Natural killer cell (primary cell): ENCODE results near the gene APBA1. TPM values are rescaled to one million over a fixed set of nuclear protein-coding genes. Genes with fewer than 3 reads are reported as not detected.

Source experiments
- ATAC-seq, 3 donors: fragments of 150-1000 bp in 2 of 3; fragments of 200-7000 bp in 1 of 3; cut with Tn5 transposase; 1 replicate in 1 of 3; 2 replicates in 2 of 3; pipeline ENCODE4 v1.10.0; 2021; ENCODE audit warnings: mild to moderate bottlenecking in 2 of 3, moderate library complexity in 2 of 3
- DNase-seq, 2 donors: peaks; one replicate each; pipeline versions ENCODE4 v3.0.0 to v3.0.0-alpha.2; 2013 to 2021; ENCODE audit warnings: mixed read lengths in 1 of 2
- H3K27ac ChIP-seq: one replicate; pipeline ENCODE4 v1.5.1; 2013; ENCODE audit warnings: mild to moderate bottlenecking, low read length
- H3K27me3 ChIP-seq: one replicate; pipeline ENCODE4 v1.6.1; 2013; ENCODE audit warnings: low read length; ENCODE audit not compliant: control insufficient read depth, insufficient read depth
- H3K36me3 ChIP-seq: one replicate; pipeline ENCODE4 v1.6.1; 2013; ENCODE audit warnings: low read length; ENCODE audit not compliant: control insufficient read depth, insufficient read depth
- H3K4me1 ChIP-seq: one replicate; pipeline ENCODE4 v1.6.1; 2013; ENCODE audit warnings: low read length; ENCODE audit not compliant: control insufficient read depth, insufficient read depth
- H3K4me3 ChIP-seq: one replicate; pipeline ENCODE4 v1.5.1; 2013; ENCODE audit warnings: low read length
- H3K9me3 ChIP-seq: one replicate; pipeline ENCODE4 v1.6.1; 2013; ENCODE audit warnings: low read length; ENCODE audit not compliant: control insufficient read depth, insufficient read depth
- H3K27ac Mint-ChIP-seq, 2 donors: one replicate each; pipeline ENCODE4 v1.8.0; 2022; ENCODE audit warnings: mild to moderate bottlenecking in 2 of 2, mixed read lengths in 2 of 2, moderate library complexity in 1 of 2
- H3K27me3 Mint-ChIP-seq, 2 donors: one replicate each; pipeline ENCODE4 v1.8.0; 2022; ENCODE audit warnings: low read depth in 2 of 2, mixed read lengths in 2 of 2
- H3K36me3 Mint-ChIP-seq: one replicate; pipeline ENCODE4 v1.8.0; 2022; ENCODE audit warnings: mixed read lengths
- H3K4me1 Mint-ChIP-seq, 2 donors: one replicate each; pipeline ENCODE4 v1.8.0; 2022; ENCODE audit warnings: mixed read lengths in 2 of 2
- H3K4me3 Mint-ChIP-seq: one replicate; pipeline ENCODE4 v1.8.0; 2022; ENCODE audit warnings: mild to moderate bottlenecking, moderate library complexity, mixed read lengths
- H3K9me3 Mint-ChIP-seq, 2 donors: one replicate each; pipeline ENCODE4 v1.8.0; 2022; ENCODE audit warnings: mixed read lengths in 2 of 2
- WGBS: methylation state at CpG from one replicate; pipeline ENCODE4 v1.1.7; 2013; ENCODE audit warnings: missing lambda C conversion rate; ENCODE audit not compliant: insufficient coverage; 5-methylcytosine and 5-hydroxymethylcytosine counted together
- intact Hi-C: fragments of 100-400 bp; cut with micrococcal nuclease; formaldehyde crosslinking; loops from one replicate; pipeline ENCODE4 v1.14.2; 2022
- total RNA-seq, 4 donors: library from RNA; stranded (reverse); fragments of 120-200 nt in 1 of 4; gene quantifications; one replicate each; pipeline versions ENCODE4 v1.2.3 to v1.2.4, GENCODE V29; 2013 to 2022
- TF ChIP-seq, protein P1 (sequence below): fragments of 200-600 bp; IDR thresholded peaks from one replicate; pipeline ENCODE4 v1.8.0; 2022; ENCODE audit warnings: antibody characterized with exemption

APBA1 gene
- total RNA-seq, 3 donors from 2014 or later (not counting 1 experiment from before 2014, with no cell fraction given), result 0.11 to 0.31 (median 0.13) TPM

- TF ChIP-seq, protein P1, sequence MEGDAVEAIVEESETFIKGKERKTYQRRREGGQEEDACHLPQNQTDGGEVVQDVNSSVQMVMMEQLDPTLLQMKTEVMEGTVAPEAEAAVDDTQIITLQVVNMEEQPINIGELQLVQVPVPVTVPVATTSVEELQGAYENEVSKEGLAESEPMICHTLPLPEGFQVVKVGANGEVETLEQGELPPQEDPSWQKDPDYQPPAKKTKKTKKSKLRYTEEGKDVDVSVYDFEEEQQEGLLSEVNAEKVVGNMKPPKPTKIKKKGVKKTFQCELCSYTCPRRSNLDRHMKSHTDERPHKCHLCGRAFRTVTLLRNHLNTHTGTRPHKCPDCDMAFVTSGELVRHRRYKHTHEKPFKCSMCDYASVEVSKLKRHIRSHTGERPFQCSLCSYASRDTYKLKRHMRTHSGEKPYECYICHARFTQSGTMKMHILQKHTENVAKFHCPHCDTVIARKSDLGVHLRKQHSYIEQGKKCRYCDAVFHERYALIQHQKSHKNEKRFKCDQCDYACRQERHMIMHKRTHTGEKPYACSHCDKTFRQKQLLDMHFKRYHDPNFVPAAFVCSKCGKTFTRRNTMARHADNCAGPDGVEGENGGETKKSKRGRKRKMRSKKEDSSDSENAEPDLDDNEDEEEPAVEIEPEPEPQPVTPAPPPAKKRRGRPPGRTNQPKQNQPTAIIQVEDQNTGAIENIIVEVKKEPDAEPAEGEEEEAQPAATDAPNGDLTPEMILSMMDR, result no peak
- H3K27me3 Mint-ChIP-seq, result peaks cover 0 to 5% of the 10 kb centered on the region in 2 donors
- no peaks in the 10 kb centered on the region for H3K9me3 Mint-ChIP-seq
- no peaks in the 10 kb centered on the region for H3K4me1 ChIP-seq
- H3K27me3 ChIP-seq, result no peaks in the 10 kb centered on the region
- no peaks in the 10 kb centered on the region for H3K4me1 Mint-ChIP-seq
- no peak overlapping the region for H3K4me3 ChIP-seq
- no peak overlapping the region for H3K4me3 Mint-ChIP-seq
- H3K9me3 ChIP-seq, result no peaks in the 10 kb centered on the region
- H3K36me3 ChIP-seq, result no peaks in the 10 kb centered on the region
- DNase-seq (no peak), ATAC-seq (no peak)
- intact Hi-C loops, result loop anchor here (10.0 kb wide), 1 partner anchor 47 kb away; no protein-coding TSS in a partner anchor
- WGBS, result 70% methylated on average over 4 of the region's 4 CpGs
- H3K27ac Mint-ChIP-seq, result no peak overlapping the region
- H3K36me3 Mint-ChIP-seq, result no peaks in the 10 kb centered on the region
- H3K27ac ChIP-seq, result no peak overlapping the region
Observed at GRCh38 chr9:69497816-69498215, 174.4 kb downstream of the APBA1 start.

- Mint-ChIP-seq H3K27me3 (peaks cover 0 to 5% of the 10 kb centered on the region in 2 donors), H3K9me3 (no peaks in the 10 kb centered on the region), H3K36me3 (no peaks in the 10 kb centered on the region), H3K4me1 (no peaks in the 10 kb centered on the region), H3K4me3 (no peak overlapping the region), H3K27ac (no peak overlapping the region)
- Histone ChIP-seq H3K27me3 (no peaks in the 10 kb centered on the region), H3K36me3 (no peaks in the 10 kb centered on the region), H3K27ac (no peak overlapping the region), H3K4me1 (no peaks in the 10 kb centered on the region), H3K9me3 (no peaks in the 10 kb centered on the region), H3K4me3 (no peak overlapping the region)
- DNase-seq (no peak), ATAC-seq (no peak)
- 90% methylated on average over 4 of the region's 4 CpGs for WGBS
- intact Hi-C loops, result loop anchor here (10.0 kb wide), 1 partner anchor 48 kb away; no protein-coding TSS in a partner anchor
- TF ChIP-seq, protein P1, result no peak
Observed at GRCh38 chr9:69496846-69497450, 175.2 kb downstream of the APBA1 start.

DNA sequence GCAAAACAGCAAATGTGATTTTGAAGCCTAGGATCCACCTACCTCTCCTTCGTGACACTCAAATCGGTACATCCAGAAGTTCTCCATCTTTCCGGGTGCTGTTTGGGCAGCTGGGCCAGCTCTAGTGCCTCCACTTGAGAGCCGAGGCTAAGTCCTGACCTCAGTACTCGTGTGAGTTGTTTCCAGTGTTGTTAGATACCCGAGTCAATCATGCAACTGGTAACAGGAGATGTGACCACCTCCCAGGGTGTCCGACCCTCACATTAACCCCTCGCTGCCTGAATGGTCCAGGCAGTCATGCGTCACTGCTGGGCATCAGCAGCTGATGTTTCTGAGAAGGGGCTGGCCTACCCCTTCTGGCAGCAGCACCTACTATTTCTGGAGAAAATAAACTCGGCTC lies 176.9 kb downstream of the APBA1 start:
- Histone ChIP-seq H3K9me3 (no peaks in the 10 kb centered on the region), H3K27ac (no peak overlapping the region), H3K36me3 (no peaks in the 10 kb centered on the region), H3K4me3 (no peak overlapping the region), H3K4me1 (no peaks in the 10 kb centered on the region), H3K27me3 (no peaks in the 10 kb centered on the region)
- H3K9me3 Mint-ChIP-seq, result no peaks in the 10 kb centered on the region
- no peaks in the 10 kb centered on the region for H3K36me3 Mint-ChIP-seq
- no peak for ATAC-seq
- no peak overlapping the region for H3K27ac Mint-ChIP-seq
- TF ChIP-seq, protein P1, result no peak
- H3K27me3 Mint-ChIP-seq, result peaks cover 0 to 5% of the 10 kb centered on the region in 2 donors
- intact Hi-C loops, result loop anchor here (10.0 kb wide), 1 partner anchor 50 kb away; no protein-coding TSS in a partner anchor
- 86% methylated on average over 9 of the region's 10 CpGs for WGBS
- no peaks in the 10 kb centered on the region for H3K4me1 Mint-ChIP-seq
- DNase-seq, result no peak
- no peak overlapping the region for H3K4me3 Mint-ChIP-seq

- no peaks in the 10 kb centered on the region for H3K9me3 ChIP-seq
- Mint-ChIP-seq H3K4me3 (no peak overlapping the region), H3K27me3 (peaks cover 0 to 5% of the 10 kb centered on the region in 2 donors), H3K4me1 (no peaks in the 10 kb centered on the region), H3K9me3 (no peaks in the 10 kb centered on the region), H3K36me3 (no peaks in the 10 kb centered on the region), H3K27ac (no peak overlapping the region)
- no peaks in the 10 kb centered on the region for H3K4me1 ChIP-seq
- intact Hi-C loops, result loop anchor here (10.0 kb wide), 1 partner anchor 50 kb away; no protein-coding TSS in a partner anchor
- TF ChIP-seq, protein P1, result no peak
- no peaks in the 10 kb centered on the region for H3K27me3 ChIP-seq
- ATAC-seq (no peak), DNase-seq (no peak)
- H3K4me3 ChIP-seq, result no peak overlapping the region
- 67% methylated on average over 2 of the region's 2 CpGs for WGBS
- H3K27ac ChIP-seq, result no peak overlapping the region
- no peaks in the 10 kb centered on the region for H3K36me3 ChIP-seq
Observed at GRCh38 chr9:69494763-69495162, 177.4 kb downstream of the APBA1 start.
